ENCODE results near the gene POLR2L.

POLR2L gene

GRCh38 chr11:832529-833113 lies 9.7 kb downstream of the POLR2L start, which contains the start of gene CD151:
CD151 (plus strand) TSS chr11:832952; CDS start chr11:836070, 3,118 bp downstream.
- intact Hi-C loops (cut with DNase I; ENCODE audit: low total_unique reads), result no loop called here
- H3K36me3 ChIP-seq, result peaks cover 17 to 20% (median 20%) of the 10 kb centered on the region in 3 donors
- H3K4me1 ChIP-seq, result peaks cover 0 to 90% (median 70%) of the 10 kb centered on the region in 4 donors
- H3K9me3 ChIP-seq, result no peaks in the 10 kb centered on the region
- H3K27ac ChIP-seq, result peak within 1 kb of the TSS; percentile 86 to 88
- TF ChIP-seq CTCF (IDR thresholded peaks at IDR 0.05), result no peak
- no peak for DNase-seq
- H3K27me3 ChIP-seq, result peaks cover 0 to 45% of the 10 kb centered on the region in 2 donors
- peak within 1 kb of the TSS; percentile 66 to 74 for H3K4me3 ChIP-seq

GRCh38 chr11:831961-832528 lies 10.3 kb downstream of the POLR2L start:
- H3K36me3 ChIP-seq, result peaks cover 11 to 14% (median 14%) of the 10 kb centered on the region in 3 donors
- H3K27ac ChIP-seq, result peak overlapping the region; percentile 86 to 88
- TF ChIP-seq CTCF (IDR thresholded peaks at IDR 0.05), result no peak
- H3K9me3 ChIP-seq, result no peaks in the 10 kb centered on the region
- peaks cover 0 to 51% of the 10 kb centered on the region in 2 donors for H3K27me3 ChIP-seq
- intact Hi-C loops (cut with DNase I; ENCODE audit: low total_unique reads), result no loop called here
- DNase-seq, result no peak
- peaks cover 0 to 89% (median 73%) of the 10 kb centered on the region in 4 donors for H3K4me1 ChIP-seq
- H3K4me3 ChIP-seq, result peak overlapping the region; percentile 66 to 74

- H3K9me3 ChIP-seq, result no peaks in the 10 kb centered on the region
- TF ChIP-seq CTCF (IDR thresholded peaks at IDR 0.05), result no peak
- DNase-seq, result no peak
- peaks cover 0 to 59% of the 10 kb centered on the region in 2 donors for H3K27me3 ChIP-seq
- peaks cover 0 to 90% (median 77%) of the 10 kb centered on the region in 4 donors for H3K4me1 ChIP-seq
- no peak overlapping the region for H3K27ac ChIP-seq
- H3K36me3 ChIP-seq, result peaks cover 6 to 7% (median 6%) of the 10 kb centered on the region in 3 donors
- H3K4me3 ChIP-seq, result peak overlapping the region in 1 of 2 donors; percentile 41
- intact Hi-C loops (cut with DNase I; ENCODE audit: low total_unique reads), result no loop called here
These were observed 11.0 kb downstream of the POLR2L start for GRCh38 chr11:831118-831864.

GRCh38 chr11:830295-831117 lies 11.8 kb downstream of the POLR2L start:
- Histone ChIP-seq H3K4me1 (peaks cover 0 to 89% (median 72%) of the 10 kb centered on the region in 4 donors), H3K4me3 (peak overlapping the region; percentile 41), H3K36me3 (peaks cover 4 to 5% (median 5%) of the 10 kb centered on the region in 3 donors), H3K27ac (peak overlapping the region in 1 of 2 donors; percentile 41), H3K9me3 (no peaks in the 10 kb centered on the region), H3K27me3 (peaks cover 0 to 66% of the 10 kb centered on the region in 2 donors)
- TF ChIP-seq CTCF (IDR thresholded peaks at IDR 0.05), result no peak
- intact Hi-C loops (cut with DNase I; ENCODE audit: low total_unique reads), result no loop called here
- peak in 1 of 2 donors; percentile 91 for DNase-seq

- H3K27me3 ChIP-seq, result peaks cover 0 to 72% of the 10 kb centered on the region in 2 donors
- H3K27ac ChIP-seq, result peak overlapping the region in 1 of 2 donors; percentile 41
- H3K4me1 ChIP-seq, result peaks cover 0 to 88% (median 66%) of the 10 kb centered on the region in 4 donors
- no peaks in the 10 kb centered on the region for H3K9me3 ChIP-seq
- TF ChIP-seq CTCF (IDR thresholded peaks at IDR 0.05), result no peak
- intact Hi-C loops (cut with DNase I; ENCODE audit: low total_unique reads), result no loop called here
- H3K36me3 ChIP-seq, result peaks cover 10 to 12% (median 11%) of the 10 kb centered on the region in 3 donors
- no peak for DNase-seq
- peak overlapping the region; percentile 41 for H3K4me3 ChIP-seq
These were observed 12.5 kb downstream of the POLR2L start for GRCh38 chr11:829847-830294.

All from tibial artery (tissue), 4 donors.